ENCODE data around the gene C2CD3.
A peak's percentile ranks its signal among the peaks of the same experiment; 100 is the strongest.

The C2CD3 gene

GRCh38 chr11:74170694-74171629, at the start of gene C2CD3, which contains the start of gene PPME1:
C2CD3 (minus strand) TSS chr11:74171002; CDS start chr11:74170792, 210 bp downstream.
PPME1 (plus strand) TSS chr11:74171289; CDS start chr11:74171422, 133 bp downstream.
- DNase-seq = peak; percentile 91 to 99 (median 98)

GRCh38 chr11:74220376-74220775, 49.6 kb upstream of the C2CD3 start:
- no peak for DNase-seq

GRCh38 chr11:74212533-74212932, 41.7 kb upstream of the C2CD3 start:
- no peak for DNase-seq

GRCh38 chr11:74208507-74208906, 37.7 kb upstream of the C2CD3 start:
- DNase-seq = no peak

GRCh38 chr11:74206746-74207145, 35.9 kb upstream of the C2CD3 start:
- DNase-seq = no peak

- no peak for DNase-seq
Measured at GRCh38 chr11:74205181-74205580, 34.4 kb upstream of the C2CD3 start.

GRCh38 chr11:74204701-74205100, 33.9 kb upstream of the C2CD3 start:
- DNase-seq = no peak

GRCh38 chr11:74203966-74204365, 33.2 kb upstream of the C2CD3 start:
- DNase-seq = no peak

- DNase-seq = no peak
Measured at GRCh38 chr11:74196781-74197486, 26.1 kb upstream of the C2CD3 start.

- DNase-seq = no peak
Measured at GRCh38 chr11:74195828-74196227, 25.0 kb upstream of the C2CD3 start.

GRCh38 chr11:74185695-74186094, 14.9 kb upstream of the C2CD3 start:
- no peak for DNase-seq

GRCh38 chr11:74185285-74185684, 14.5 kb upstream of the C2CD3 start:
- DNase-seq = no peak

GRCh38 chr11:74182635-74183034, 11.8 kb upstream of the C2CD3 start:
- no peak for DNase-seq

GRCh38 chr11:74179234-74180052, 8.6 kb upstream of the C2CD3 start:
- no peak for DNase-seq

GRCh38 chr11:74175920-74176319, 5.1 kb upstream of the C2CD3 start:
- no peak for DNase-seq

- DNase-seq = no peak
Measured at GRCh38 chr11:74171997-74172396, 1.2 kb upstream of the C2CD3 start.

- DNase-seq = no peak
Measured at GRCh38 chr11:74171630-74171968, 797 bp upstream of the C2CD3 start.

GRCh38 chr11:74169738-74170458, 904 bp downstream of the C2CD3 start:
- no peak for DNase-seq

- no peak for DNase-seq
Measured at GRCh38 chr11:74168838-74169237, 2.0 kb downstream of the C2CD3 start.

GRCh38 chr11:74162681-74163467, 7.9 kb downstream of the C2CD3 start:
- DNase-seq = no peak

- no peak for DNase-seq
Measured at GRCh38 chr11:74159642-74160041, 11.2 kb downstream of the C2CD3 start.

- no peak for DNase-seq
Measured at GRCh38 chr11:74157169-74157568, 13.6 kb downstream of the C2CD3 start.

Data from stimulated activated naive CD4-positive, alpha-beta T cell (primary cell).